ENCODE measurements around the gene DCTPP1. TPM values are rescaled to one million over a fixed set of nuclear protein-coding genes. Genes with fewer than 3 reads are reported as not detected.

Gene DCTPP1
- total and polyA plus RNA-seq, 2 of the 4 experiments (the other 2 are of a cell fraction): 24.9 to 45.5 TPM

GRCh38 chr16:30375864-30376263 lies 54.0 kb downstream of the DCTPP1 start:
- Histone ChIP-seq H3K9ac (ENCODE audit: low read depth, low read length) (no peak overlapping the region), H3K9me1 (ENCODE audit: insufficient read depth, low read length) (peaks cover 21% of the 10 kb centered on the region), H3K4me2 (ENCODE audit: low read depth, low read length) (no peak overlapping the region), H3K27ac (ENCODE audit: insufficient read depth, low read length) (no peak overlapping the region), H2BK120ac (ENCODE audit: low read depth, low read length) (no peak overlapping the region), H2AK9ac (replicated peaks; ENCODE audit: low read depth, low read length, poor library complexity) (no peak overlapping the region), H2BK5ac (ENCODE audit: low read depth, low read length, poor library complexity, severe bottlenecking) (no peak overlapping the region), H2BK20ac (ENCODE audit: low read depth, low read length) (no peak overlapping the region), H2AK5ac (ENCODE audit: low read depth, low read length) (no peak overlapping the region), H3K9me3 (ENCODE audit: control insufficient read depth, insufficient read depth, low read length) (no peaks in the 10 kb centered on the region), H3K23ac (ENCODE audit: low read depth, low read length) (no peak overlapping the region), H3K27me3 (ENCODE audit: control insufficient read depth, insufficient read depth, low read length) (no peaks in the 10 kb centered on the region), H2AFZ (replicated peaks; ENCODE audit: low read length, poor library complexity) (no peak overlapping the region), H4K20me1 (ENCODE audit: insufficient read depth, low read length) (peaks cover 10% of the 10 kb centered on the region), H4K91ac (ENCODE audit: insufficient read depth, low read depth, low read length) (no peak overlapping the region), H4K8ac (ENCODE audit: low read depth in 2 of 2, low read length in 2 of 2) (no peak overlapping the region), H2BK15ac (ENCODE audit: low read depth, low read length) (no peak overlapping the region), H3K56ac (ENCODE audit: extremely low read depth, insufficient read depth, low read length) (no peak overlapping the region), H3K4me1 (ENCODE audit: control insufficient read depth, insufficient read depth, low read length) (peaks cover 7% of the 10 kb centered on the region), H3K18ac (ENCODE audit: low read depth, low read length) (no peak overlapping the region), H3K79me1 (ENCODE audit: low read depth in 1 of 2, low read length in 2 of 2) (peaks cover 5 to 37% of the 10 kb centered on the region in 2 experiments), H3K36me3 (ENCODE audit: control insufficient read depth, insufficient read depth, low read length) (no peaks in the 10 kb centered on the region), H4K5ac (ENCODE audit: low read depth, low read length) (no peak overlapping the region), H3K4me3 (ENCODE audit: insufficient read depth, low read depth, low read length) (no peak overlapping the region), H3K14ac (replicated peaks; ENCODE audit: low read depth, low read length) (no peak overlapping the region), H3K4ac (ENCODE audit: low read depth, low read length) (no peak overlapping the region)
- ChIA-PET POLR2A (ENCODE audit: unreplicated experiment) (no interaction called here), CTCF (no interaction called here)
- no CpG with 5 or more reads among the region's 8 CpGs for WGBS, 2 experiments (ENCODE audit: extremely low coverage in 2 of 2, insufficient read length in 1 of 2)
- intact Hi-C loops (cut with micrococcal nuclease): no loop called here
- in situ Hi-C loops (cut with MboI; ENCODE audit: low sequenced_read_pairs): no loop called here
- no peak for TF ChIP-seq MAZ (IDR thresholded peaks at IDR 0.05; ENCODE audit: borderline replicate concordance, low read depth, low read length)
- TF ChIP-seq POLR2A (IDR thresholded peaks at IDR 0.05; ENCODE audit: low read depth, low read length): no peak
- no peak for TF ChIP-seq MXI1 (IDR thresholded peaks at IDR 0.05; ENCODE audit: borderline replicate concordance, low read depth, low read length)
- no peak for TF ChIP-seq RCOR1 (IDR thresholded peaks at IDR 0.05; ENCODE audit: insufficient replicate concordance, low read length)
- no peak for TF ChIP-seq USF2 (IDR thresholded peaks at IDR 0.05; ENCODE audit: low read depth, low read length)
- no peak for TF ChIP-seq SMC3 (IDR thresholded peaks at IDR 0.05; ENCODE audit: low read depth, low read length)
- no peak for TF ChIP-seq CTCF (conservative IDR thresholded peaks at IDR 0.05; ENCODE audit: low read depth, low read length)
- dilution Hi-C loops (cut with HindIII; ENCODE audit: low sequenced_read_pairs, unreplicated experiment): no loop called here
- DNase-seq: no peak
- no TSS peak for BruUV-seq (replicated peaks)
- ATAC-seq (ENCODE audit: low read depth): no peak
